Common myeloid progenitor, CD34-positive (primary cell): ENCODE measurements around the gene CTH.

Experiments used
- CTCF ChIA-PET: fragments of 350-600 bp; sonication (Branson Sonifier 250); formaldehyde crosslinking; loops from one replicate; lab custom pipeline; 2021; ENCODE audit warnings: antibody characterized with exemption; lab: Charles Lee
- POLR2A ChIA-PET: fragments of 350-600 bp; sonication (Branson Sonifier 250); formaldehyde crosslinking; loops from one replicate; lab custom pipeline; 2021; ENCODE audit warnings: antibody characterized with exemption; lab: Charles Lee
- DNase-seq, 3 donors: peaks; one replicate each; pipeline versions ENCODE4 v3.0.0 to v3.0.0-alpha.2; 2013
- H3K27ac ChIP-seq, 2 experiments: 1 replicate in 1 of 2; 2 replicates in 1 of 2; pipeline ENCODE4 v1.7.0; 2013; ENCODE audit warnings: inconsistent platforms in 2 of 2, low read length in 2 of 2, mild to moderate bottlenecking in 2 of 2, low read depth in 1 of 2, moderate library complexity in 1 of 2; ENCODE audit not compliant: severe bottlenecking in 2 of 2, insufficient read depth in 1 of 2, poor library complexity in 1 of 2
- H3K27me3 ChIP-seq, 5 experiments: replicated peaks in 2 of 5; 1 replicate in 3 of 5; 2 replicates in 2 of 5; pipeline versions ENCODE4 v1.6.1 to v1.7.0; 2013; ENCODE audit warnings: low read length in 4 of 5, mild to moderate bottlenecking in 2 of 5, moderate library complexity in 2 of 5, inconsistent platforms in 1 of 5; ENCODE audit not compliant: insufficient read depth in 5 of 5, control insufficient read depth in 4 of 5
- H3K36me3 ChIP-seq, 4 experiments: 1 replicate in 2 of 4; 2 replicates in 2 of 4; pipeline versions ENCODE4 v1.6.1 to v1.7.0; 2013; ENCODE audit warnings: low read length in 3 of 4, control low read depth in 1 of 4, mild to moderate bottlenecking in 1 of 4; ENCODE audit not compliant: control insufficient read depth in 4 of 4, insufficient read depth in 4 of 4
- H3K4me1 ChIP-seq, 4 experiments: 1 replicate in 3 of 4; 2 replicates in 1 of 4; pipeline versions ENCODE4 v1.6.1 to v1.7.1; 2013; ENCODE audit warnings: low read length in 3 of 4, mild to moderate bottlenecking in 3 of 4, control low read depth in 1 of 4, inconsistent platforms in 1 of 4, moderate library complexity in 1 of 4; ENCODE audit not compliant: control insufficient read depth in 4 of 4, insufficient read depth in 4 of 4; ENCODE audit errors: control extremely low read depth in 1 of 4
- H3K4me3 ChIP-seq, 7 experiments: 1 replicate in 4 of 7; 2 replicates in 3 of 7; pipeline versions ENCODE4 v1.5.1 to v1.7.0; 2013; ENCODE audit warnings: mild to moderate bottlenecking in 7 of 7, low read length in 6 of 7, moderate library complexity in 6 of 7, inconsistent platforms in 2 of 7, low read depth in 2 of 7, control low read depth in 1 of 7; ENCODE audit not compliant: insufficient read depth in 4 of 7, control insufficient read depth in 1 of 7; ENCODE audit errors: extremely low read depth in 1 of 7
- H3K9me3 ChIP-seq, 5 experiments: 1 replicate in 4 of 5; 2 replicates in 1 of 5; pipeline versions ENCODE4 v1.6.1 to v1.7.1; 2013; ENCODE audit warnings: low read length in 4 of 5, mild to moderate bottlenecking in 2 of 5, inconsistent platforms in 1 of 5, low read depth in 1 of 5, moderate library complexity in 1 of 5; ENCODE audit not compliant: control insufficient read depth in 4 of 5, insufficient read depth in 2 of 5; ENCODE audit errors: control extremely low read depth in 1 of 5
- WGBS: methylation state at CpG from one replicate; pipeline ENCODE4 v1.1.5; 2013; ENCODE audit not compliant: insufficient coverage; 5-methylcytosine and 5-hydroxymethylcytosine counted together

CTH gene

GRCh38 chr1:70426154-70427131, 15.4 kb downstream of the CTH start:
- POLR2A ChIA-PET, result no interaction called here
- no peak for DNase-seq
- CTCF ChIA-PET, result no interaction called here
- WGBS, result 88% methylated on average over 7 of the region's 7 CpGs
- Histone ChIP-seq H3K27me3 (no peaks in the 10 kb centered on the region), H3K4me1 (no peaks in the 10 kb centered on the region), H3K27ac (no peak overlapping the region), H3K9me3 (no peaks in the 10 kb centered on the region), H3K36me3 (no peaks in the 10 kb centered on the region), H3K4me3 (no peak overlapping the region)

- 100% methylated on average over 1 of the region's 3 CpGs for WGBS
- POLR2A ChIA-PET, result no interaction called here
Measured at GRCh38 chr1:70427976-70428375, 16.9 kb downstream of the CTH start.

GRCh38 chr1:70429219-70429618, 18.2 kb downstream of the CTH start:
- ChIA-PET POLR2A (no interaction called here), CTCF (no interaction called here)
- Histone ChIP-seq H3K27ac (no peak overlapping the region), H3K27me3 (no peaks in the 10 kb centered on the region), H3K4me3 (no peak overlapping the region), H3K36me3 (peaks cover 0 to 11% (median 1%) of the 10 kb centered on the region in 4 experiments), H3K9me3 (no peaks in the 10 kb centered on the region), H3K4me1 (no peaks in the 10 kb centered on the region)
- no peak for DNase-seq
- no CpG with 5 or more reads among the region's 2 CpGs for WGBS

More at GRCh38 chr1:70427976-70428375, 16.9 kb downstream of the CTH start:
- H3K27ac ChIP-seq, result no peak overlapping the region
- H3K27me3 ChIP-seq, result no peaks in the 10 kb centered on the region
- H3K9me3 ChIP-seq, result no peaks in the 10 kb centered on the region
- H3K4me1 ChIP-seq, result no peaks in the 10 kb centered on the region
- H3K36me3 ChIP-seq, result peaks cover 0 to 5% (median 1%) of the 10 kb centered on the region in 4 experiments
- H3K4me3 ChIP-seq, result no peak overlapping the region
- CTCF ChIA-PET, result no interaction called here
- DNase-seq, result no peak

GRCh38 chr1:70429757-70430156, 18.7 kb downstream of the CTH start:
- ChIA-PET POLR2A (no interaction called here), CTCF (no interaction called here)
- Histone ChIP-seq H3K9me3 (no peaks in the 10 kb centered on the region), H3K36me3 (peaks cover 0 to 11% (median 1%) of the 10 kb centered on the region in 4 experiments), H3K27ac (no peak overlapping the region), H3K4me1 (no peaks in the 10 kb centered on the region), H3K27me3 (no peaks in the 10 kb centered on the region), H3K4me3 (no peak overlapping the region)
- DNase-seq, result no peak
- no CpG with 5 or more reads among the region's 1 CpG for WGBS

- Histone ChIP-seq H3K27ac (no peak overlapping the region), H3K36me3 (peaks cover 0 to 13% (median 1%) of the 10 kb centered on the region in 4 experiments), H3K9me3 (no peaks in the 10 kb centered on the region), H3K27me3 (no peaks in the 10 kb centered on the region), H3K4me3 (no peak overlapping the region), H3K4me1 (no peaks in the 10 kb centered on the region)
- POLR2A ChIA-PET, result no interaction called here
- CTCF ChIA-PET, result no interaction called here
- DNase-seq, result no peak
- WGBS, result no CpG with 5 or more reads among the region's 2 CpGs
Measured at GRCh38 chr1:70431317-70431716, 20.2 kb downstream of the CTH start.

- WGBS, result 94% methylated on average over 3 of the region's 3 CpGs
- Histone ChIP-seq H3K4me3 (no peak overlapping the region), H3K27ac (no peak overlapping the region), H3K4me1 (no peaks in the 10 kb centered on the region), H3K36me3 (peaks cover 0 to 13% (median 1%) of the 10 kb centered on the region in 4 experiments), H3K27me3 (no peaks in the 10 kb centered on the region), H3K9me3 (no peaks in the 10 kb centered on the region)
- DNase-seq, result no peak
- POLR2A ChIA-PET, result no interaction called here
- CTCF ChIA-PET, result no interaction called here
Measured at GRCh38 chr1:70431874-70432273, 20.8 kb downstream of the CTH start.

- H3K27ac ChIP-seq, result no peak overlapping the region
- DNase-seq, result no peak
- H3K4me3 ChIP-seq, result no peak overlapping the region
- H3K36me3 ChIP-seq, result peaks cover 0 to 13% (median 1%) of the 10 kb centered on the region in 4 experiments
- 100% methylated on average over 1 of the region's 1 CpG for WGBS
- no peaks in the 10 kb centered on the region for H3K9me3 ChIP-seq
- no peaks in the 10 kb centered on the region for H3K4me1 ChIP-seq
- H3K27me3 ChIP-seq, result no peaks in the 10 kb centered on the region
- ChIA-PET POLR2A (no interaction called here), CTCF (no interaction called here)
Measured at GRCh38 chr1:70434253-70434859, 23.3 kb downstream of the CTH start.
